HepG2 (cell line): Measurements from ENCODE around the gene MKRN2OS. TPM values are rescaled to one million over a fixed set of nuclear protein-coding genes. Genes with fewer than 3 reads are reported as not detected.

ENCODE experiments used
- ATAC-seq: fragments of 200-7000 bp; cut with Tn5 transposase; 3 replicates; pipeline ENCODE4 v1.9.1; 2020; ENCODE audit warnings: mild to moderate bottlenecking, moderate library complexity
- BruUV-seq: library from RNA; stranded (reverse); fragments of 400-500 nt; replicated peaks from 2 replicates; lab custom pipeline; 2021; lab: Mats Ljungman, UMichigan
- CTCF ChIA-PET: fragments of 300-600 bp; formaldehyde crosslinking; extraction: SDS; loops from one replicate; lab custom pipeline; 2021; ENCODE audit warnings: low total read pairs, inconsistent platforms, low intra/inter-chr PET ratio; lab: Yijun Ruan, JAX
- POLR2A ChIA-PET: fragments of 350-600 bp; sonication (Branson Sonifier 250); formaldehyde crosslinking; loops from one replicate; lab custom pipeline; 2020; ENCODE audit warnings: antibody characterized with exemption, inconsistent platforms; lab: Yijun Ruan, JAX
- DNase-seq: peaks from one replicate; pipeline ENCODE4 v3.0.0-alpha.2; 2015; ENCODE audit warnings: low spot score
- FAIRE-seq: peaks from 3 replicates; lab custom pipeline; 2011; peaks lifted over from hg19 to GRCh38; lab: Jason Lieb, UNC
- H2AFZ ChIP-seq: one replicate; pipeline ENCODE4 v1.6.1; 2011; ENCODE audit warnings: low read length, inconsistent platforms
- H3K27ac ChIP-seq: fragments of 300-600 bp; 3 replicates; pipeline ENCODE4 v1.8.0; 2011; ENCODE audit warnings: mixed run types, mild to moderate bottlenecking, mixed read lengths, low read length, inconsistent platforms; ENCODE audit not compliant: insufficient read depth; ENCODE audit errors: extremely low read length
- H3K27me3 ChIP-seq, 2 experiments: fragments of 200-600 bp in 1 of 2; 2 replicates in 1 of 2; 3 replicates in 1 of 2; pipeline versions ENCODE4 v1.6.0 to v1.8.0; 2011; ENCODE audit warnings: low read length in 2 of 2, mild to moderate bottlenecking in 2 of 2, moderate library complexity in 2 of 2, inconsistent platforms in 1 of 2; ENCODE audit not compliant: insufficient read depth in 2 of 2, control insufficient read depth in 1 of 2
- H3K36me3 ChIP-seq, 2 experiments: fragments of 200-600 bp in 1 of 2; replicated peaks in 1 of 2; 2 replicates in 1 of 2; 3 replicates in 1 of 2; pipeline versions ENCODE4 v1.5.1 to v1.8.0; 2011; ENCODE audit warnings: low read length in 2 of 2, inconsistent platforms in 1 of 2; ENCODE audit not compliant: insufficient read depth in 2 of 2, control insufficient read depth in 1 of 2
- H3K4me1 ChIP-seq: 2 replicates; pipeline ENCODE4 v1.5.1; 2012; ENCODE audit warnings: low read length, inconsistent platforms; ENCODE audit not compliant: insufficient read depth
- H3K4me2 ChIP-seq: 2 replicates; pipeline ENCODE4 v1.6.0; 2011; ENCODE audit warnings: low read depth, low read length, inconsistent platforms
- H3K4me3 ChIP-seq, 3 experiments: fragments of 200-600 bp in 1 of 3; sonication (generic), shearing (Covaris generic) in 1 of 3; replicated peaks in 1 of 3; 2 replicates each; pipeline ENCODE4 v1.5.1; 2011 to 2016; ENCODE audit warnings: low read length in 3 of 3, inconsistent platforms in 2 of 3, low read depth in 2 of 3, mild to moderate bottlenecking in 2 of 3, control low read depth in 1 of 3, mixed read lengths in 1 of 3; ENCODE audit not compliant: insufficient read depth in 1 of 3
- H3K79me2 ChIP-seq: one replicate; pipeline ENCODE4 v1.6.1; 2011; ENCODE audit warnings: low read length, inconsistent platforms; ENCODE audit not compliant: insufficient read depth
- H3K9ac ChIP-seq: 2 replicates; pipeline ENCODE4 v1.6.0; 2011; ENCODE audit warnings: mild to moderate bottlenecking, low read depth, low read length, inconsistent platforms; ENCODE audit not compliant: insufficient read depth
- H3K9me3 ChIP-seq: 2 replicates; pipeline ENCODE4 v1.5.1; 2012; ENCODE audit warnings: mild to moderate bottlenecking, low read length
- H4K20me1 ChIP-seq: 2 replicates; pipeline ENCODE4 v1.6.0; 2011; ENCODE audit warnings: inconsistent platforms, mild to moderate bottlenecking, low read length, moderate library complexity; ENCODE audit not compliant: insufficient read depth
- FOXK1 ChIP-seq: sonication (generic); formaldehyde crosslinking; IDR thresholded peaks from 2 replicates; pipeline ENCODE4 v1.4.0; 2020; ENCODE audit warnings: low read depth, missing genetic modification reagents, borderline replicate concordance
- KDM1A ChIP-seq: IDR thresholded peaks from 2 replicates; pipeline ENCODE4 v1.6.1; 2016; ENCODE audit warnings: missing compliant biosample characterization
- REXO4 ChIP-seq: sonication (generic); formaldehyde crosslinking; IDR thresholded peaks from 2 replicates; pipeline ENCODE4 v1.8.0; 2022; ENCODE audit warnings: missing genetic modification reagents, mild to moderate bottlenecking, borderline replicate concordance
- SIX4 ChIP-seq: sonication (generic); formaldehyde crosslinking; IDR thresholded peaks from 2 replicates; pipeline ENCODE4 v1.4.0; 2020; ENCODE audit warnings: missing genetic modification reagents
- SMAD3 ChIP-seq: sonication (generic); formaldehyde crosslinking; IDR thresholded peaks from 2 replicates; pipeline ENCODE4 v1.4.0; 2020; ENCODE audit warnings: missing genetic modification reagents
- SNRNP70 ChIP-seq: fragments of 200-400 bp; formaldehyde crosslinking; IDR thresholded peaks from 2 replicates; pipeline ENCODE4 v1.6.1; 2017; ENCODE audit warnings: mild to moderate bottlenecking, low read depth, low read length, moderate library complexity
- SRSF4 ChIP-seq: fragments of 200-400 bp; formaldehyde crosslinking; IDR thresholded peaks from one replicate; pipeline ENCODE4 v1.6.1; 2018; ENCODE audit warnings: mild to moderate bottlenecking, low read depth, low read length, moderate library complexity; ENCODE audit not compliant: poor library complexity, severe bottlenecking
- ZKSCAN5 ChIP-seq: sonication (generic); formaldehyde crosslinking; IDR thresholded peaks from 2 replicates; pipeline ENCODE4 v1.5.1; 2020; ENCODE audit warnings: mild to moderate bottlenecking, missing genetic modification reagents
- ZMAT3 ChIP-seq: sonication (generic); formaldehyde crosslinking; conservative IDR thresholded peaks from 2 replicates; pipeline ENCODE4 v1.7.0; 2021; ENCODE audit warnings: missing genetic modification reagents
- ZNF260 ChIP-seq: sonication (generic); formaldehyde crosslinking; IDR thresholded peaks from 2 replicates; pipeline ENCODE4 v1.4.0; 2020; ENCODE audit warnings: missing genetic modification reagents, low read depth, mild to moderate bottlenecking, borderline replicate concordance
- ZNF512 ChIP-seq: sonication (generic); formaldehyde crosslinking; IDR thresholded peaks from 2 replicates; pipeline ENCODE4 v1.4.0; 2020; ENCODE audit warnings: mild to moderate bottlenecking, missing genetic modification reagents
- ZNF644 ChIP-seq: IDR thresholded peaks from 2 replicates; pipeline ENCODE4 v1.6.1; 2016; ENCODE audit warnings: low read depth
- ZNF773 ChIP-seq: sonication (generic); formaldehyde crosslinking; IDR thresholded peaks from 2 replicates; pipeline ENCODE4 v1.4.0; 2020; ENCODE audit warnings: missing genetic modification reagents, borderline replicate concordance
- WGBS: methylation state at CpG from one replicate; pipeline ENCODE4 v1.1.6; 2017; ENCODE audit warnings: low lambda C conversion rate; 5-methylcytosine and 5-hydroxymethylcytosine counted together
- in situ Hi-C: cut with HindIII; loops from 2 replicates; pipeline ENCODE4 v1.10.0; 2017; ENCODE audit warnings: low pct_unique_long_range_greater_than_20kb; ENCODE audit not compliant: extremely low pct_ligation_motif_present
- intact Hi-C: fragments of 100-400 bp; cut with micrococcal nuclease; formaldehyde crosslinking; loops from one replicate; pipeline ENCODE4 v1.10.0; 2022; ENCODE audit not compliant: unreplicated experiment
- polyA plus RNA-seq, 8 experiments: library from polyadenylated mRNA; depleted of rRNA in 3 of 8; stranded (reverse) in 7 of 8; unstranded in 1 of 8; fragments of >200 nt; fragmentation: Illumina TruSeq in 4 of 8; extraction: Trizol in 4 of 8; gene quantifications; 2 replicates each; pipeline versions ENCODE4 v1.2.1 to v1.2.3, GENCODE V29; 2011 to 2016; ENCODE audit warnings: low read depth in 4 of 8, missing spikeins in 1 of 8, mixed read lengths in 1 of 8; ENCODE audit not compliant: insufficient read depth in 1 of 8
- total RNA-seq, 5 experiments: library from RNA; depleted of rRNA; stranded (reverse); fragments of >200 nt; fragmentation: Illumina TruSeq; extraction: Trizol; gene quantifications; 2 replicates each; pipeline ENCODE4 v1.2.3, GENCODE V29; 2016; ENCODE audit warnings: low read depth in 1 of 5

MKRN2OS gene
- total and polyA plus RNA-seq, 2 of the 13 experiments (the other 11 are each of a cell fraction or from before 2014, with no cell fraction given), result not detected

- TF ChIP-seq FOXK1 (CRISPR knock-in tag), result no peak
- no peak for TF ChIP-seq ZMAT3 (CRISPR knock-in tag)
- no peak for TF ChIP-seq SRSF4
- no peak for TF ChIP-seq ZNF644
- TF ChIP-seq SNRNP70, result no peak
- TF ChIP-seq REXO4 (CRISPR knock-in tag), result no peak
- no peak for TF ChIP-seq ZNF773 (CRISPR knock-in tag)
- TF ChIP-seq ZKSCAN5 (CRISPR knock-in tag), result no peak
Measured at GRCh38 chr3:12522721-12523120, 22.6 kb downstream of the MKRN2OS start (continued).

GRCh38 chr3:12521010-12521409 is 24.3 kb downstream of the MKRN2OS start:
- ATAC-seq (no peak), FAIRE-seq (no peak), DNase-seq (no peak)
- BruUV-seq, result no TSS peak
- in situ Hi-C loops, result no loop called here
- 95% methylated on average over 2 of the region's 2 CpGs for WGBS
- H3K4me1 ChIP-seq, result peaks cover 9% of the 10 kb centered on the region
- CTCF ChIA-PET, result no interaction called here
- H3K27ac ChIP-seq, result no peak overlapping the region
- no peak for TF ChIP-seq FOXK1 (CRISPR knock-in tag)
- no peak for TF ChIP-seq KDM1A (CRISPR knock-in tag)
- TF ChIP-seq SMAD3, result no peak
- TF ChIP-seq SIX4 (CRISPR knock-in tag), result no peak
- no peak for TF ChIP-seq ZNF260
- TF ChIP-seq ZNF512 (CRISPR knock-in tag), result no peak
- H3K36me3 ChIP-seq, result peaks cover 0 to 20% of the 10 kb centered on the region in 2 experiments; a peak in 3 of 5 replicates
- H3K9ac ChIP-seq, result no peak overlapping the region
- H3K79me2 ChIP-seq, result no peaks in the 10 kb centered on the region
- H3K4me2 ChIP-seq, result no peak overlapping the region
- POLR2A ChIA-PET, result no interaction called here
- H2AFZ ChIP-seq, result no peak overlapping the region
- intact Hi-C loops, result no loop called here
- no peaks in the 10 kb centered on the region for H3K27me3 ChIP-seq
- no peaks in the 10 kb centered on the region for H4K20me1 ChIP-seq
- no peak overlapping the region for H3K4me3 ChIP-seq
- no peaks in the 10 kb centered on the region for H3K9me3 ChIP-seq
